Left lung (tissue), 10 donors: ENCODE measurements around the gene SMOC1. TPM values are rescaled to one million over a fixed set of nuclear protein-coding genes. Genes with fewer than 3 reads are reported as not detected.

Experiments
- ATAC-seq: fragments of 200-7000 bp; cut with Tn5 transposase; one replicate; pipeline ENCODE4 v1.9.1; 2020; ENCODE audit warnings: moderate library complexity
- DNase-seq, 4 donors: peaks; one replicate each; pipeline ENCODE4 v3.0.0-alpha.2; 2013 to 2020
- H3K27ac ChIP-seq, 2 donors: fragments of 200-600 bp; sonication (generic) in 1 of 2; one replicate each; pipeline versions ENCODE4 v1.5.0 to v1.8.0; 2020 to 2021
- H3K27me3 ChIP-seq, 2 donors: fragments of 200-600 bp; sonication (generic) in 1 of 2; one replicate each; pipeline versions ENCODE4 v1.5.0 to v1.8.0; 2020 to 2021
- H3K36me3 ChIP-seq, 2 donors: fragments of 200-600 bp; sonication (generic) in 1 of 2; one replicate each; pipeline versions ENCODE4 v1.5.0 to v1.8.0; 2020 to 2021
- H3K4me1 ChIP-seq, 2 donors: fragments of 200-600 bp; one replicate each; pipeline ENCODE4 v1.8.0; 2021
- H3K4me3 ChIP-seq, 2 donors: fragments of 200-600 bp; sonication (generic) in 1 of 2; one replicate each; pipeline versions ENCODE4 v1.5.0 to v1.8.0; 2020 to 2021; ENCODE audit warnings: mild to moderate bottlenecking in 1 of 2
- H3K9me3 ChIP-seq, 2 donors: fragments of 200-600 bp; sonication (generic) in 1 of 2; one replicate each; pipeline versions ENCODE4 v1.5.0 to v1.8.0; 2020 to 2021
- intact Hi-C, 2 donors: fragments of 100-400 bp; cut with DNase I; formaldehyde crosslinking; loops; one replicate each; pipeline versions ENCODE4 v1.11.2 to v1.14.2; 2022
- polyA plus RNA-seq, 6 donors: library from polyadenylated mRNA; unstranded; fragments of 120-200 nt; gene quantifications; one replicate each; pipeline ENCODE4 v1.2.1, GENCODE V29; 2013; ENCODE audit not compliant: insufficient read length in 6 of 6
- total RNA-seq, 2 donors: library from RNA; stranded (reverse); fragmentation: NEBNext Ultra II Directional; extraction: Animal tissue kit (Norgen Biotek cat#: 25700); gene quantifications; one replicate each; pipeline ENCODE4 v1.2.1, GENCODE V29; 2021
- TF ChIP-seq, protein P1 (sequence below), 2 donors: fragments of 200-600 bp; sonication (generic) in 1 of 2; IDR thresholded peaks; one replicate each; pipeline versions ENCODE4 v1.5.0 to v1.8.0; 2021; ENCODE audit warnings: antibody characterized with exemption in 2 of 2
- donor health status: DM: no; HTN: yes; CAD: no.
- donor health status: DM: no; HTN: no; CAD: no.

The SMOC1 gene
- total and polyA plus RNA-seq, 8 donors = 0.20 to 2.3 (median 1.4) TPM

GRCh38 chr14:69973846-69974245 lies 94.6 kb downstream of the SMOC1 start:
- no peaks in the 10 kb centered on the region for H3K9me3 ChIP-seq
- H3K36me3 ChIP-seq = no peaks in the 10 kb centered on the region
- H3K4me1 ChIP-seq = no peaks in the 10 kb centered on the region
- DNase-seq (no peak), ATAC-seq (no peak)
- no peak overlapping the region for H3K27ac ChIP-seq
- TF ChIP-seq, protein P1, sequence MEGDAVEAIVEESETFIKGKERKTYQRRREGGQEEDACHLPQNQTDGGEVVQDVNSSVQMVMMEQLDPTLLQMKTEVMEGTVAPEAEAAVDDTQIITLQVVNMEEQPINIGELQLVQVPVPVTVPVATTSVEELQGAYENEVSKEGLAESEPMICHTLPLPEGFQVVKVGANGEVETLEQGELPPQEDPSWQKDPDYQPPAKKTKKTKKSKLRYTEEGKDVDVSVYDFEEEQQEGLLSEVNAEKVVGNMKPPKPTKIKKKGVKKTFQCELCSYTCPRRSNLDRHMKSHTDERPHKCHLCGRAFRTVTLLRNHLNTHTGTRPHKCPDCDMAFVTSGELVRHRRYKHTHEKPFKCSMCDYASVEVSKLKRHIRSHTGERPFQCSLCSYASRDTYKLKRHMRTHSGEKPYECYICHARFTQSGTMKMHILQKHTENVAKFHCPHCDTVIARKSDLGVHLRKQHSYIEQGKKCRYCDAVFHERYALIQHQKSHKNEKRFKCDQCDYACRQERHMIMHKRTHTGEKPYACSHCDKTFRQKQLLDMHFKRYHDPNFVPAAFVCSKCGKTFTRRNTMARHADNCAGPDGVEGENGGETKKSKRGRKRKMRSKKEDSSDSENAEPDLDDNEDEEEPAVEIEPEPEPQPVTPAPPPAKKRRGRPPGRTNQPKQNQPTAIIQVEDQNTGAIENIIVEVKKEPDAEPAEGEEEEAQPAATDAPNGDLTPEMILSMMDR (IDR thresholded peaks at IDR 0.05) = no peak
- intact Hi-C loops = no loop called here
- H3K27me3 ChIP-seq = peaks cover 0 to 23% of the 10 kb centered on the region in 2 donors
- no peak overlapping the region for H3K4me3 ChIP-seq

- intact Hi-C loops = no loop called here
- Histone ChIP-seq H3K4me1 (no peaks in the 10 kb centered on the region), H3K27ac (no peak overlapping the region), H3K36me3 (no peaks in the 10 kb centered on the region), H3K27me3 (peaks cover 0 to 30% of the 10 kb centered on the region in 2 donors), H3K9me3 (no peaks in the 10 kb centered on the region), H3K4me3 (no peak overlapping the region)
- DNase-seq = no peak
- TF ChIP-seq, protein P1 (IDR thresholded peaks at IDR 0.05) = no peak
- no peak for ATAC-seq
Observed at GRCh38 chr14:69979882-69980281, 100.7 kb downstream of the SMOC1 start.

DNA sequence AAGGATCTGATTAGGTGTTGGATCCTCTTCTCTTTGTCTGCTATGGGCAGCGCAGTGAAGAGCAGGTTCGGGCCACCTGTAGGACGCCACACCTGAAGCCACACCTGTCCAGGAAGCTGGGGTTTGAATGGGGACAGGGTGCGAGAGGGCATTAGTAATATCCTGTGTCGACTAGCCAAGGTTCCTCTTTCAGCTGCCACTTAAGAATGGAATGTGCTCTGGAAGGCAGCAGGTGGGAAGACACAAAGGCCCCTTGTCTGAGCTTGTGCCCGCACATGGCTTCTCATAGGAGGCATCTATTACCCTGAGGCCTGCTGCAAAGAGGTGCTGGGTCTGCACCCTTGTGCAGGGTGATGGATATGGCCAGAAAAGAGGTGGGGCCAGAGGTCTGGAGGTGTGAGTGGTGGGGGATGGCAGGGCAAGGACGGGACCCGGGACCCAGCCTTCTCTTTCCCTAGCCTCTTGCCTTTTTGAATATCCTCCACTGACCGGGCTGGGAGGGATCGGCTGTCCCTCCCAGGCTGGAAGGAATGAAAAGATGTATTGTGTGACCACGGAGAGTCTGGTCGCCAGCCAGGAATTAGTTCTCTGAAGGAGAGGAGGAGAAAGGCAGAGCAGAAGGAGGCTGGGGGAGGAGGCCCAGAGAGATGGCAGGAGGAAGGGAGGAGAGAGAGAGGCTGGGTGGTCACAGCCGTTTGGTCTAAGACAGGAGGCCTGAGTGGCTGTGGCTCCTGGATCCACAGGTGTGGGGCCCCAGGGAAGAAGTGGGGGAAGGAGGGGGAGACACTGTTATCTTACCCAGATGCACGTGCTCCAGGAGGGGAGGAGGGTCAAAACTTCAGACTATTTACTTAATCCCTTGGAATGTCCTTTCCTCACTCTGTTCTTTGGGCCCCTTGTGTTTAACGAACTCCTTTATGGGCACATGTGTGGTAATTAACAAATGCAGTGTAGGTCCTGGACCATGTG lies 101.5 kb downstream of the SMOC1 start:
- Histone ChIP-seq H3K4me3 (no peak overlapping the region), H3K36me3 (no peaks in the 10 kb centered on the region), H3K4me1 (no peaks in the 10 kb centered on the region), H3K9me3 (no peaks in the 10 kb centered on the region), H3K27me3 (peaks cover 0 to 30% of the 10 kb centered on the region in 2 donors), H3K27ac (no peak overlapping the region)
- no peak for DNase-seq
- TF ChIP-seq, protein P1 (IDR thresholded peaks at IDR 0.05) = no peak
- ATAC-seq = no peak
- intact Hi-C loops = no loop called here

DNA sequence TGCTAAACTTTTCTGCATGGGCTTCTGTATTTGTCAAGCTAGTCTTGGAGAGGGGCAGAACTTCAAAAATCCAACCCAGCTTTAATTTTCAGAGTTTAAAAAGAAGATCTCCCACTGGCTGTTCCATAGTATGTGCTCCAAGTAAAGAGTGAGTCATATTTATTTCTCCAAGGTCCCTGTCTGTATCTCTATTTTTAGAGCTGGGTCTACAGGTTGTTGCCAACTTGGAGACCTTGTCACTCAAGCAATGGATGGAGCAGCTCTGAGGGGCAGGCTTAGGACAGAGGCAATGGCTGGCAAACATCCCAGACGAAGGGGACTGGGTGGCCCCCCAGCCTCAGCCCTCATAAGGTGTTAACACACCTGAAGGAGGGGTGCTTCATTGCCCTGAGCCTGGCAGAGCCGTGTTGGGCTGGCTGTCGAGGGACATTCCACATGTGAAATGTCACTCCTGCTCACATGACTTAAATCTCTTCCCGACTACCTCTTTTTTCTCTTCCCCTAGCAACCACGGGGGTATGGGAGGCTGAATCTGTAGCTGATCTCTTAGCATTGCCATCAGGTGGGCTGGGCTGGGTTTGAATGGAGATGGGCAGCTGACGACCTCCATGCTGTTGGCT lies 103.1 kb downstream of the SMOC1 start:
- DNase-seq (no peak), ATAC-seq (no peak)
- TF ChIP-seq, protein P1 (IDR thresholded peaks at IDR 0.05) = no peak
- Histone ChIP-seq H3K9me3 (no peaks in the 10 kb centered on the region), H3K27ac (no peak overlapping the region), H3K4me3 (no peak overlapping the region), H3K27me3 (peaks cover 0 to 30% of the 10 kb centered on the region in 2 donors), H3K36me3 (no peaks in the 10 kb centered on the region), H3K4me1 (no peaks in the 10 kb centered on the region)
- intact Hi-C loops = no loop called here

GRCh38 chr14:69982886-69983285 lies 103.7 kb downstream of the SMOC1 start:
- Histone ChIP-seq H3K4me3 (no peak overlapping the region), H3K4me1 (no peaks in the 10 kb centered on the region), H3K9me3 (no peaks in the 10 kb centered on the region), H3K27me3 (peaks cover 0 to 30% of the 10 kb centered on the region in 2 donors), H3K36me3 (no peaks in the 10 kb centered on the region), H3K27ac (no peak overlapping the region)
- TF ChIP-seq, protein P1 (IDR thresholded peaks at IDR 0.05) = no peak
- intact Hi-C loops = no loop called here
- DNase-seq = no peak
- no peak for ATAC-seq
